Right atrium auricular region (tissue), 2 donors: ENCODE measurements around the gene CLASP1. TPM values are rescaled to one million over a fixed set of nuclear protein-coding genes. Genes with fewer than 3 reads are reported as not detected.
"Not testable (repeated sequence)": the region's sequence is repeated elsewhere in the genome, so short reads cannot be mapped to it uniquely, and the experiment has no call there.

ENCODE experiments used
- DNase-seq: peaks from one replicate; pipeline ENCODE4 v3.0.0-alpha.2; 2019; ENCODE audit warnings: low spot score
- H3K27ac ChIP-seq, 2 donors: fragments of 200-600 bp; sonication (generic); 1 replicate in 1 of 2; 2 replicates in 1 of 2; pipeline ENCODE4 v1.5.1; 2016 to 2019
- H3K27me3 ChIP-seq, 2 donors: fragments of 200-600 bp; sonication (generic); one replicate each; pipeline versions ENCODE4 v1.5.1 to v1.6.0; 2017 to 2019
- H3K36me3 ChIP-seq: fragments of 200-600 bp; sonication (generic); one replicate; pipeline ENCODE4 v1.5.1; 2016
- H3K4me1 ChIP-seq, 2 donors: fragments of 200-600 bp; sonication (generic); one replicate each; pipeline versions ENCODE4 v1.5.1 to v1.6.0; 2017 to 2019
- H3K4me3 ChIP-seq, 2 donors: fragments of 200-600 bp; sonication (generic); 1 replicate in 1 of 2; 2 replicates in 1 of 2; pipeline ENCODE4 v1.5.1; 2017 to 2019; ENCODE audit warnings: mild to moderate bottlenecking in 1 of 2, moderate library complexity in 1 of 2
- H3K9me3 ChIP-seq, 2 donors: fragments of 200-600 bp; sonication (generic); one replicate each; pipeline ENCODE4 v1.5.1; 2019
- total RNA-seq, 2 donors: library from RNA; depleted of rRNA; stranded (reverse); fragments of >200 nt; gene quantifications; one replicate each; pipeline ENCODE4 v1.1.0, GENCODE V29; 2016
- TF ChIP-seq, protein P1 (sequence below), 2 donors: fragments of 200-600 bp; sonication (generic); IDR thresholded peaks; one replicate each; pipeline ENCODE4 v1.5.1; 2019; ENCODE audit warnings: antibody characterized with exemption in 2 of 2

The CLASP1 gene
- total RNA-seq, 2 donors from 2014 or later = 42.4 to 47.8 TPM

DNA sequence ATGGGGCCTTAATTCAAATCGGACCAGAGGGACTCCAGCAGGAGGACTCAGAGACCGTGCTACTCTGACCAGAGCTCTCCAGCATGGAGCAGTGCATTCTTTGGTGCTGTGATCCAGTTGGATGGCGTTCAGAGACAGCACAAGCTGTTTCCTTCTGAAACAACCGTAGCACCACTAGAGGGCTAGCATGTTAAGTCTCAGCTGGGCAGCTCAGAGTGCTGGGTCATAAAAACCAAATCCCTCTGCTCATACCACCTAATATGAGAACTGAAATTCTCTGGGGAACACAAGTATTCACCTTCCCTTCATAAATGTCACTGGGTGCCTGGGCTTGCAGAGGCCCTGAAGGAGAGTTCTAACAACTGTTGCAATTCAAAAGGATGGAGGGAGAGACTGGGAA, 266.5 kb downstream of the CLASP1 start:
- Histone ChIP-seq H3K4me3 (no peak overlapping the region), H3K27ac (no peak overlapping the region), H3K9me3 (no peaks in the 10 kb centered on the region), H3K4me1 (no peaks in the 10 kb centered on the region), H3K27me3 (no peaks in the 10 kb centered on the region), H3K36me3 (peaks cover 60% of the 10 kb centered on the region)
- TF ChIP-seq, protein P1, sequence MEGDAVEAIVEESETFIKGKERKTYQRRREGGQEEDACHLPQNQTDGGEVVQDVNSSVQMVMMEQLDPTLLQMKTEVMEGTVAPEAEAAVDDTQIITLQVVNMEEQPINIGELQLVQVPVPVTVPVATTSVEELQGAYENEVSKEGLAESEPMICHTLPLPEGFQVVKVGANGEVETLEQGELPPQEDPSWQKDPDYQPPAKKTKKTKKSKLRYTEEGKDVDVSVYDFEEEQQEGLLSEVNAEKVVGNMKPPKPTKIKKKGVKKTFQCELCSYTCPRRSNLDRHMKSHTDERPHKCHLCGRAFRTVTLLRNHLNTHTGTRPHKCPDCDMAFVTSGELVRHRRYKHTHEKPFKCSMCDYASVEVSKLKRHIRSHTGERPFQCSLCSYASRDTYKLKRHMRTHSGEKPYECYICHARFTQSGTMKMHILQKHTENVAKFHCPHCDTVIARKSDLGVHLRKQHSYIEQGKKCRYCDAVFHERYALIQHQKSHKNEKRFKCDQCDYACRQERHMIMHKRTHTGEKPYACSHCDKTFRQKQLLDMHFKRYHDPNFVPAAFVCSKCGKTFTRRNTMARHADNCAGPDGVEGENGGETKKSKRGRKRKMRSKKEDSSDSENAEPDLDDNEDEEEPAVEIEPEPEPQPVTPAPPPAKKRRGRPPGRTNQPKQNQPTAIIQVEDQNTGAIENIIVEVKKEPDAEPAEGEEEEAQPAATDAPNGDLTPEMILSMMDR (IDR thresholded peaks at IDR 0.05) = no peak
- DNase-seq = no peak

DNA sequence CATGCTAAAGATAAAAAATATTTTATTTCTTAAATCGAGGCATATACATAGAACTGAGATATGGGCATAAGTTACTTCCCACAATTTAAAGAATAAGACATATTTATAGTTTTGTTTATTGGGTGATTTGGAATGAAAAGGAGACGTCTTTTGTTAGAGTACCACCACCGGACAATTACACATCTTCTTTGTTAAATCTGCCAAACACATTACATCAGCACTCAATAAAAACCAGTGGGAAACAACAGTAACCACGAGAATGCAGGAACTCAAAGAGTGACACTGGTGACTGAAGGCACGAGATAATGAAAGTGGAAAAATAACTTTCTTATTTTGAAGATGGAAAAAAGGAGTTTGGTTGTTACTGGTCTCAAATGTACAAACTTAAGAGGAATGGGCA, 271.6 kb downstream of the CLASP1 start:
- H3K27ac ChIP-seq = no peak overlapping the region
- TF ChIP-seq, protein P1 (IDR thresholded peaks at IDR 0.05) = no peak
- no peaks in the 10 kb centered on the region for H3K27me3 ChIP-seq
- no peak for DNase-seq
- H3K4me3 ChIP-seq = no peak overlapping the region
- peaks cover 0 to 4% of the 10 kb centered on the region in 2 donors for H3K4me1 ChIP-seq
- H3K36me3 ChIP-seq = peaks cover 59% of the 10 kb centered on the region
- no peaks in the 10 kb centered on the region for H3K9me3 ChIP-seq

DNA sequence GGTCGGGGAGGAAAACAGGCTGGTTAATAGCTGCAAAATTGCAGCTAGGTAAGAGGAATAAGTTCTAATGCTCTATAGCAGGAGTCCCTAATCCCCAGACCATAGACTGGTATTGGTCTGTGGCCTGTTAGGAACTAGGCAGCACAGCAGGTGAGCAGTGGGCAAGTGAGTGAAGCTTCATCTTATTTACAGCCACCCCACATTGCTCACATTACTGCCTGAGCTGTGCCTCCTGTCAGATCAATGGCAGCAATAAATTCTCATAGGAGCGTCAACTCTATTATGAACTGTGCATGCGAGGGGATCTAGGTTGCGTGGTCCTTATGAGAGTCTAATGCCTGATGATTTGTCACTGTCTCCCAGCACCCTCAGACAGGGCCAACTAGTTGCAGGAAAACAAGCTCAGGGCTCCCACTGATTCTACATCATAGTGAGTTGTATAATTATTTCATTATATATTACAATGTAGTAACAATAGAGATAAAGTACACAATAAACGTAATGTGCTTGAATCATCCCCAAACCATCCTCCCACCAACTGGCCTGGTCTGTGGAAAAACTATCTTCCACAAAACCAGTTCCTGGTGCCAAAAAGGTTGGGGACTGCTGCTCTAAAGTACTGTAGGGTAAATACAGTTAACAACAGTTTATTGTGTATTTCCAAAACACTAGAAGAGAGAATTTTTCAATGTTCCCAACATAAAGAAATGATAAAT, 272.6 kb downstream of the CLASP1 start:
- Histone ChIP-seq H3K4me3 (no peak overlapping the region), H3K4me1 (peaks cover 0 to 4% of the 10 kb centered on the region in 2 donors), H3K27me3 (no peaks in the 10 kb centered on the region), H3K36me3 (peaks cover 49% of the 10 kb centered on the region), H3K27ac (no peak overlapping the region), H3K9me3 (no peaks in the 10 kb centered on the region)
- TF ChIP-seq, protein P1 (IDR thresholded peaks at IDR 0.05) = no peak
- no peak for DNase-seq

DNA sequence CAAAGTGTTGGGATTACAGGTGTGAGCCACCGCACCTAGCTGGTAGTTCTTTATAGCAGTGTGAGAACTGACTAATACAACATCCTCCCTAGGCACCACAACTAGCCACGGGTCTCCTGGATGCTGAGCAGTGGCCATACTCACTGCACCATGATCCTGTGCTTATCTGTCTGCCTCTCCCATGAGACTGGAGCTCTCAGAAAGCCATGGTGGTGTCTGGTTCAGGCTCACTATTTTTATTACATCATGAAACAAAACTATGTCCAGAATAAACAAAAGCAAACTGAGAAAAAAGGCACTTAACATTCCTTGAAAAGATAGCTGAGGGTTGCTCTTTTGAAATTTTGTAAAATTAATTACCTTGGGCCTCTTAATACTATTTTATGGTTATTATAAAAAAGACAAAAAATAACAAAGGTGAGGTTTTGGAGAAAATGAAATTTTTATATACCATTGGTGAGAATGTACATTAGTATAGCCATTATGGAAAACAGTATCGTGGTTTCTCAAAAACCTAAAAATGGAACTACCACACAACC, 273.6 kb downstream of the CLASP1 start:
- DNase-seq = no peak
- peaks cover 44% of the 10 kb centered on the region for H3K36me3 ChIP-seq

DNA sequence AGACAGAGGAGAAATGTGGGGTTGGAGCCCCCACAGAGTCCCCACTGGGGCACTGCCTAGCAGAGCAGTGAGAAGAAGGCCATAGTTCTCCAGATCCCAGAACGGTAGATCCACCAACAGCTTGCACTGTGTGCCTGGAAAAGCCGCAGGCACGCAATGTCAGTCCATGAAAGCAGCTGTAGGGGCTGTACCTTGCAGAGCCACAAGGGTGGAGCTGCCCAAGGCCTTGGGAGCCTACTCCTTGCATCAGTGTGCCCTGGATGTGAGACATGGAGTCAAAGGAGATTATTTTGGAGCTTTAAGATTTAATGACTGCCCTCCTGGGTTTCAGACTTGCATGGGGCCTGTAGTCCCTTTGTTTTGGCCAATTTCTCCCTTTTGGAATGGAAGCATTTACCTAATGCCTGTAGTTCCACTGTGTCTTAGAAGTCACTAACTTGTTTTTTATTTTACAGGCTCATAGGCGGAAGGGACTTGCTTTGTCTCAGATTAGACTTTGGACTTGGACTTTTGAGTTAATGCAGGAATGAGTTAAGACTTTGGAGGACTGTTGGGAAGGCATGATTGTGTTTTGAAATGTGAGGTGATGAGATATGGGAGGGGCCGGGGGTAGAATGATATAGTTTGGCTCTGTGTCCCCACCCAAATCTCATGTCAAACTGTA, 274.7 kb downstream of the CLASP1 start:
- not testable (repeated sequence) for H3K4me3 ChIP-seq

More for the DNA sequence above, 273.6 kb downstream of the CLASP1 start:
- Histone ChIP-seq H3K27ac (no peak overlapping the region), H3K4me1 (peaks cover 0 to 4% of the 10 kb centered on the region in 2 donors), H3K27me3 (no peaks in the 10 kb centered on the region), H3K4me3 (no peak overlapping the region), H3K9me3 (no peaks in the 10 kb centered on the region)
- TF ChIP-seq, protein P1 (IDR thresholded peaks at IDR 0.05) = no peak

DNA sequence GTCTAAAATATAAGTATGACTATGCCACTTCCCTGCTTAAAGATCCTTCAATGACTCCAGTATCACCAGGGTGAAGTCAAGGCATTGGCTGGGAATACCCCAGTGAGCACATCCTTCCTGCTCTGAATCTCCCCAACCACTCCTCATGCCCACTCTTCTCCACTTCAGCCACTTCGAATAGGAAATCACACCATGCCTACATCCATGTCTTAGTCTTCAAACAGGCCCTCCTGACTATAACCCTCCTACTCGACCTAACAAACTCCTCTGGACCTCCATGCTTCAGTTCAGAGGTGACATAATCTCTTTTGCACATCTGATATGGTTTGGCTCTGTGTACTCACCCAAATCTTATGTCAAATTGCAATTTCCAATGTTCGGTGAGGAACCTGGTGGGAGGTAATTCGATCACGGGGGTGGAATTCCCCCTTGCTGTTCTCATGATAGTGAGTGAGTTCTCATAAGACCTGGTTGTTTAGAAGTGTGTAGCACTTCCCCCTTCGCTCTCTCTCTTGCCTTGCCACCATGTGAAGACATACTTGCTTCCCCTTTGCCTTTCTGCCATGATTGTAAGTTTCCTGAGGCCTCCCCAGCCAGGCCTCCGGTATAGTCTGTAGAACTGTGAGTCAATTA, 276.4 kb downstream of the CLASP1 start:
- no peak for DNase-seq
- no peak overlapping the region for H3K4me3 ChIP-seq
- H3K9me3 ChIP-seq = no peaks in the 10 kb centered on the region
- H3K36me3 ChIP-seq = peaks cover 47% of the 10 kb centered on the region
- peaks cover 0 to 4% of the 10 kb centered on the region in 2 donors for H3K4me1 ChIP-seq
- H3K27me3 ChIP-seq = no peaks in the 10 kb centered on the region
- no peak overlapping the region for H3K27ac ChIP-seq
- TF ChIP-seq, protein P1 (IDR thresholded peaks at IDR 0.05) = no peak

More for the DNA sequence above, 274.7 kb downstream of the CLASP1 start:
- not testable (repeated sequence) for H3K27ac ChIP-seq, DNase-seq, H3K4me1 ChIP-seq, H3K9me3 ChIP-seq, H3K27me3 ChIP-seq
- peaks cover 47% of the 10 kb centered on the region for H3K36me3 ChIP-seq
